Fibroblast of villous mesenchyme (primary cell): ENCODE data around the gene GBF1. TPM values are rescaled to one million over a fixed set of nuclear protein-coding genes. Genes with fewer than 3 reads are reported as not detected.
"Not testable (repeated sequence)": the region's sequence is repeated elsewhere in the genome, so short reads cannot be mapped to it uniquely, and the experiment has no call there.

Experiments used
- DNase-seq: peaks from one replicate; pipeline ENCODE4 v3.0.0-alpha.2; 2010; ENCODE audit warnings: low read depth
- H3K4me3 ChIP-seq: 2 replicates; pipeline ENCODE4 v1.5.1; 2011; ENCODE audit warnings: low read depth, mild to moderate bottlenecking, low read length
- CTCF ChIP-seq: IDR thresholded peaks from 2 replicates; pipeline ENCODE4 v1.5.1; 2012; ENCODE audit warnings: low read depth, mild to moderate bottlenecking, low read length; ENCODE audit not compliant: insufficient read depth
- total RNA-seq: library from RNA; depleted of rRNA; stranded (reverse); fragments of >200 nt; gene quantifications from 2 replicates; pipeline ENCODE4 v1.2.3, GENCODE V29; 2012

Gene GBF1
- total RNA-seq, 1 donor: 58.3 TPM

GRCh38 chr10:102208311-102209035 lies 36.9 kb upstream of the GBF1 start:
- peak; percentile 60 for DNase-seq

GRCh38 chr10:102211615-102212299 lies 33.6 kb upstream of the GBF1 start:
- DNase-seq: no peak
- no peak overlapping the region for H3K4me3 ChIP-seq
- no peak for TF ChIP-seq CTCF

More at GRCh38 chr10:102208311-102209035, 36.9 kb upstream of the GBF1 start:
- H3K4me3 ChIP-seq: no peak overlapping the region
- no peak for TF ChIP-seq CTCF

- DNase-seq, H3K4me3 ChIP-seq: not testable (repeated sequence)
Observed at GRCh38 chr10:102213599-102213998, 31.7 kb upstream of the GBF1 start.

- no peak for DNase-seq
- TF ChIP-seq CTCF: no peak
- H3K4me3 ChIP-seq: no peak overlapping the region
Observed at GRCh38 chr10:102219370-102219769, 26.0 kb upstream of the GBF1 start.

GRCh38 chr10:102220612-102221011 lies 24.7 kb upstream of the GBF1 start:
- no peak for DNase-seq
- no peak overlapping the region for H3K4me3 ChIP-seq
- TF ChIP-seq CTCF: no peak

- DNase-seq: no peak
- TF ChIP-seq CTCF: no peak
- H3K4me3 ChIP-seq: no peak overlapping the region
Observed at GRCh38 chr10:102222797-102223196, 22.5 kb upstream of the GBF1 start.

- no peak for TF ChIP-seq CTCF
- peak within 1 kb of the TSS; percentile 43 for H3K4me3 ChIP-seq
- peak; percentile 96 for DNase-seq
Observed at GRCh38 chr10:102225646-102226541, 19.4 kb upstream of the GBF1 start, which contains the start of gene ELOVL3. Gene ELOVL3 (plus strand): TSS chr10:102226299. CDS start chr10:102226549, 250 bp downstream.
